ENCODE results near the gene RXRB. TPM values are rescaled to one million over a fixed set of nuclear protein-coding genes. Genes with fewer than 3 reads are reported as not detected.
A peak's percentile ranks its signal among the peaks of the same experiment; 100 is the strongest.

Gene RXRB
- total RNA-seq, 1 donor from 2014 or later, result 21.6 TPM

- DNase-seq (ENCODE audit: low spot score in 2 of 2), result no peak
These were observed 36.3 kb downstream of the RXRB start for GRCh38 chr6:33164176-33164575.

GRCh38 chr6:33163540-33163939 is 36.9 kb downstream of the RXRB start:
- no peak for DNase-seq (ENCODE audit: low spot score in 2 of 2)
- Histone ChIP-seq H3K9me3 (no peaks in the 10 kb centered on the region), H3K36me3 (no peaks in the 10 kb centered on the region), H3K27me3 (no peaks in the 10 kb centered on the region), H3K4me3 (no peak overlapping the region), H3K27ac (no peak overlapping the region), H3K4me1 (peaks cover 4% of the 10 kb centered on the region in 2 donors)
- no peak for TF ChIP-seq CTCF (IDR thresholded peaks at IDR 0.05)
- intact Hi-C loops (cut with DNase I), result loop anchor here (2.0 kb wide), 1 partner anchor 29 kb away; the partner anchor contains the start of gene COL11A2

More at GRCh38 chr6:33164176-33164575, 36.3 kb downstream of the RXRB start:
- no peaks in the 10 kb centered on the region for H3K9me3 ChIP-seq
- H3K27ac ChIP-seq, result no peak overlapping the region
- H3K4me3 ChIP-seq, result no peak overlapping the region
- intact Hi-C loops (cut with DNase I), result no loop called here
- peaks cover 4% of the 10 kb centered on the region in 2 donors for H3K4me1 ChIP-seq
- H3K36me3 ChIP-seq, result no peaks in the 10 kb centered on the region
- no peak for TF ChIP-seq CTCF (IDR thresholded peaks at IDR 0.05)
- no peaks in the 10 kb centered on the region for H3K27me3 ChIP-seq

- intact Hi-C loops (cut with DNase I), result loop anchor here (1.0 to 2.0 kb wide), 3 partner anchors 31 to 87 kb away; partner anchors contain the start of genes COL11A2, RXRB and SLC39A7
- TF ChIP-seq CTCF (IDR thresholded peaks at IDR 0.05), result peak; percentile 89 to 97 (median 92)
- H3K27me3 ChIP-seq, result no peaks in the 10 kb centered on the region
- no peaks in the 10 kb centered on the region for H3K36me3 ChIP-seq
- peaks cover 4% of the 10 kb centered on the region in 2 donors for H3K4me1 ChIP-seq
- peak overlapping the region; percentile 58 to 61 for H3K4me3 ChIP-seq
- no peaks in the 10 kb centered on the region for H3K9me3 ChIP-seq
- peak overlapping the region; percentile 47 to 58 for H3K27ac ChIP-seq
- DNase-seq (ENCODE audit: low spot score in 2 of 2), result peak; percentile 38 to 90
These were observed 38.8 kb downstream of the RXRB start for GRCh38 chr6:33161354-33162331.

- H3K4me3 ChIP-seq, result peak overlapping the region in 1 of 2 donors; percentile 61
- H3K27me3 ChIP-seq, result no peaks in the 10 kb centered on the region
- peak overlapping the region; percentile 47 to 58 for H3K27ac ChIP-seq
- H3K36me3 ChIP-seq, result no peaks in the 10 kb centered on the region
- TF ChIP-seq CTCF (IDR thresholded peaks at IDR 0.05), result no peak
- no peaks in the 10 kb centered on the region for H3K9me3 ChIP-seq
- DNase-seq (ENCODE audit: low spot score in 2 of 2), result peak in 1 of 2 donors; percentile 80
- H3K4me1 ChIP-seq, result peaks cover 4% of the 10 kb centered on the region in 2 donors
- intact Hi-C loops (cut with DNase I), result loop anchor here (1.0 kb wide), 2 partner anchors 39 to 87 kb away; partner anchors contain the start of genes RXRB and SLC39A7
These were observed 39.6 kb downstream of the RXRB start for GRCh38 chr6:33160728-33161344.

GRCh38 chr6:33160096-33160495 is 40.4 kb downstream of the RXRB start:
- intact Hi-C loops (cut with DNase I), result no loop called here
- DNase-seq (ENCODE audit: low spot score in 2 of 2), result no peak
- H3K9me3 ChIP-seq, result no peaks in the 10 kb centered on the region
- no peak for TF ChIP-seq CTCF (IDR thresholded peaks at IDR 0.05)
- H3K27me3 ChIP-seq, result no peaks in the 10 kb centered on the region
- no peaks in the 10 kb centered on the region for H3K36me3 ChIP-seq
- no peak overlapping the region for H3K4me3 ChIP-seq
- peaks cover 4% of the 10 kb centered on the region in 2 donors for H3K4me1 ChIP-seq
- H3K27ac ChIP-seq, result no peak overlapping the region
